CD4-positive, alpha-beta T cell treated with Interleukin-4 for 1 hour (primary cell): ENCODE results near the gene GFOD2.

Experiments
- DNase-seq, 2 donors: peaks; one replicate each; pipeline ENCODE4 v3.0.0-alpha.2; 2020 to 2022

Gene GFOD2

DNA sequence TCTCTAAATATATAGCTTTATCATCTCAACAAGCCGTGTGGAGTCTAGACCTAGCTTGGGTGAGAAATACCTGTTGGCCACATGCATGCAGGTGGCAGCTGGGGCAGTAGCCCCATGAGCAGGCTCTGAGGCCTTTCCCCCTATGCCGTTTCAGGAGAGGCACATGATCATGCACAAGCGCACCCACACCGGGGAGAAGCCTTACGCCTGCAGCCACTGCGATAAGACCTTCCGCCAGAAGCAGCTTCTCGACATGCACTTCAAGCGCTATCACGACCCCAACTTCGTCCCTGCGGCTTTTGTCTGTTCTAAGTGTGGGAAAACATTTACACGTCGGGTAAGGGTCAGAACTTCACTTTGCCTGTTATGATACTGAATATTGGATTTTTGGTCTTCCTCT is 90.9 kb downstream of the GFOD2 start:
- DNase-seq = no peak
